Activated CD8-positive, alpha-beta memory T cell treated with anti-CD3 and anti-CD28 coated beads for 4 hours (primary cell): ENCODE results near the gene GRIK1.
A peak's percentile ranks its signal among the peaks of the same experiment; 100 is the strongest.

ENCODE experiments used
- DNase-seq, 2 donors: peaks; one replicate each; pipeline ENCODE4 v3.0.0-alpha.2; 2020; ENCODE audit warnings: low read depth in 2 of 2

GRIK1 gene

DNA sequence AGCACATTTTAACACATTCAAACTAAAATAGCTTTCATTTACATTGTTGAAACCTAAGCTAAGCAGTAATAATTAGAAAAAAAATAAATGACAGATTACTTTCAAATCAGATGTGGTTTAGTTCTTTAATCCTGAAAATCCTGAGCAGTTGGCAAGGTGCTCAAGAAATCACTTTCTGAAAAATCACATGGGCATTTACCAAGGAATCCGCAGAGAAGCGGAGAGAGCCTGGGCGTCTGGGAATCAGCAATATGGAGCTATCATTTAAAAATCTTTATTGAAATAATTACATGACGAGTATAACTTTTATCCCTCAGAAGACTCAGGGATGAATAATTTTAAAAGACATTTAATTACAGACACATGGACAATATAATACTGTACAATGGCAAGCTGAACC lies 30.2 kb downstream of the GRIK1 start:
- no peak for DNase-seq

DNA sequence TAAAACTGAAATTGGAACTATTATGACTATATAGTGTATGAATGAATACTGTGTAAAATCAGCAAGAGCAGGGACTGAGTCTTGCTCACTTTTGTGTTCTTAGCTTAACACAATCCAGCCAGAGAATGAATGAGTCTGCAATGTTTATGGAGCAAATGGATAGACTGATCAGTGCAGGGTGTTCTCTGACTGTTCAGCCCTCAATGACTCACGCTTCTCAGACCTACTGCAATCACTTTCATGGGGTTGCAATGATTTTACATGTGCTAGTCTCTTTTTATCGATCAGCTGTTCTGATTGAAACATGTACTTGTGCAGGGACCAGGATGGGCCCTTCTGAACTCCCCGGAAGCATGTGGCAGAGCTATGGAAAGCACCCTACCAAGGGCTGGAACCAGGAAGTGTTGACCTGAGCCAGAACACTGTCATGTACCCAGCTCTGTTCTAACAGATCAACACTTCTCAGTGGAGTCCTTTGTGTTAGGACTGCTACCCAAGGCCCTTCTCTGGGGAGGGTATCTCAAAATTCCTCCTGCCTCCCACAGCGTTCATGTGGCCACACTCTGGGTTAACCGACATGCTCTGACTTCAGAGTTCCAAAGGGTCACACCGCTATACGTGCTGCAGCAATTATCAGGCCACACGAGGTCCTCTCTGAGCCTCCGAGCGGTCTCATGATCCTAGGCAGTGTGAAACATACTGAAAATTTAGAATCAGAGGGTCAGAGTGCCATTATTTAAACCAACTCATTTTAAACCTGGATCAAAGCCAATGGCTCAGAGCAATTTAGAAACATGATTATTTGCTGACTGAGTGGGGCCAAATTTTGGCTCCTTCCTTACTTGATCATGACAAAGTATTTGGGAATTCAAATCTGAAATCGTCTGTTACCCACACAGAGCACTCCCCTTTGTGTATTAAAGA lies 35.2 kb downstream of the GRIK1 start:
- DNase-seq, result no peak

DNA sequence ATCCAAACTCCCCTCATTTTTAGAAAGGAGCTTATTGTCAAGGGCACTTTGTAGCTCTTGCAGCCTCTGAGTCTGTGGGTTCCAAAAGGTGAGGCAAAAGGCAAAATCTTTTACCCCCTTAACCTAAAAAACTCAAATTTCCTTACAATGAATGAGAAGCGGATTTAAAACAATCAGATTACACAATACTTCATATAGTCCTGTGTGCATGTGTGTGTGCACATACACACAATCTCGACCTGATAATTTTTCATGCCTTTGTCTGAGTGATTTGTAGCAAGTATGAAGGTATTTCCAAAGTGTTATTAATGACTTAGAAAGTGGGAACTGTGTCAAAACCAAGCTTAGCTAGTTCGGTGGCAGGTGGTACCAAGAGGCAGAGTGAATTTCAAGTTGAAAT lies 42.9 kb downstream of the GRIK1 start:
- no peak for DNase-seq

DNA sequence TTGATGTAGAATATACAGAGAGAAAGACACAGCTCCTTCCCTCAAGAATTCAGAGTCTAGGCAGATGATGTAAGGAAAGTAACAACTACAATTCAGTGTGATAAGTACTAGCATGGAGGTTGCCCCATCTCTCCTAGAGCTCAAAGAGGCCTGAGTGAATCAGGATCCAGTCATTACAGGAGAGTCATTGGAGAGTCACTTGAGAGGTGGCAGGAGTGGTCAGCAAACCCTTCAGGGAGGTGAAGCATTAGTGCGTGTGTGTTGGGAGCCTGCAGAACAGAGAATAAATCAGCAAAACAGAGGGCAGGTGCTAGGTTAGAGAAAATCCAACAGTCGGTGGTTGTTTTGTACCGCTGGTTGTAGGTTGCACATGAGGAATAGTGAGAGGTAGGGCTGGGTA lies 46.1 kb downstream of the GRIK1 start:
- DNase-seq, result no peak

DNA sequence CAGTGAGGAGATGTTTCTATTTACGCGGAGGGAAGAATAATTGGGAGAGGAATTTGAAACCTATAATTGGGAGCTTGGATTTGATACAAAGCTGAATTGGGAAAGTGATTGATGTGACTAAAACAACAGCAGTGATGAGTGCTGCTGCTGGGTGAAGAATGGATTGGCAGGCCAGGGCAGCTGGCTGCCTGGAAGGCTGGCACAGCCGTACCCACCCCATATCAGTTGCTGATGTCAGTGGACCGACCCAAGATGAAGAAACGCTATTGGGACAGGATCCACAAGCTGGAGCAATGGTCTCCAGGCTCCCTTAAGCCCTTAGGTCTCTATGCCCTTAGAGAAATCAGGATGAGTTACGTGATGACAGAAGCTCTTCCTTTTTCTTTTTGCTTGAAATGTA lies 47.4 kb downstream of the GRIK1 start:
- DNase-seq, result no peak

DNA sequence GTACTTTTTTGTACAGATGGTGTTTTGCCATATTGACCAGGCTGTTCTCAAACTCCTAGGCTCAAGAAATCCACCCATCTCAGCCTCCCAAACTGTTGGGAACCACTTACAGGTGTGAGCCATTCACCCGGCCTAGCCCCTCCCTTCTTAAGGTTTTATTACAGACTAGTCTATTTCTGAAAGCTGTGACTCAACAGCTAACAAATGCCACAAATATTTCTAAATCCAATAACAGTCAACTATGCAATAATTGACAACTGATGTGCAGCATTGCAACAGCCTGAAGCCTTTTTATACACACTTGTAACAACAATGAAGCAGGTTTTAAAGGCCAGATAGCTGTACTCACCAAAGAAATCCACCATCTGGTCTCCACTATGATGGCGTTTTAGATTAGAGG lies 51.4 kb downstream of the GRIK1 start:
- DNase-seq, result no peak

DNA sequence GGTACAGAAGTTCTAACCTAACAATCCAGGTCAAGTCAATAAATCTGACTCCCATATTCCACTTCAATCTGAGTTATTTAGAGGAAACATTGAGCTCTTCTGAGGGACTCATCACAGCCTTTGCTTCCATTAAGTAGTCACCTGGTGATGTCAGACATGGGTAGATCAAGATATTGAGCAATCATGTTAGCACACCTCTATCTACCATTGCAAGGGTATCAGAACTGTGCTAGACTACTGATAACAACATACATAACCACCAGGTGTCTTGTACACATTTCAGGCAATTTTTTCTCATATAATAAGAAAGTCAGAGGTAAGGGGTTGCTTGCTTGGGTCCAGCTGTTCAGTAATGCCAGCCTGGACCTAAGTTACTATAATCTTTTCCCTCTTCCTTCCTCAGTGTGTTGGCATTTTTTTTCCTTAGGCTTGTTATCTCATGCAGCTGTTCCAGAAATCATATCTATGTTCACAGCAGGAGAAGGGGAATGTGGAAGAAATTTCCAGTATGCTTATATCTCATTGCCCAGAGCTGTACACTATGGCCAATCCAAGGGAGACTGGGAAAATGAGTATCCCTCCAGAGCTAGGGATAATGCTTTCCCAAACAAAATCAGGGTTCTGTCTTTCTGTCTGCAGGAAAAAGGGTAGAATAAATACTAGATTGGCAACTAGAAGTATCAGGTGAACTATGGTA lies 52.3 kb downstream of the GRIK1 start:
- no peak for DNase-seq

DNA sequence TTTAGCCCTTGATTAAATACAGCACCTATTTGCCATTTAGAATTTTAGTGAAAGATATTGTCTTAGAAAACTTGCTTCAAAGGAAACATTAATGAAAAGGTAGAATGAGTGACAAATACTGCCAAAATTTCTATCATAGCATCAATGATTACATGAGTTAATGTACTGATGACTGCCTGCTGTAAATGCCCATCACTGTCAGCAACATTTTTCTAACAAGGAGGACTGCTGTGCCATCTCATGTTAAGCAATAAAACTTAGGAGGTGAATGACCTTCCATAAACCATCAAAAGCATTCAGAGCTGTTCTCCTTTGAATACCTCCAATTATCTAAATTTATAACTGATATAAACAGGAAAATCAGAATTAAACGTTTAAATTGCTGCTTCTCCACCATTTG lies 54.3 kb downstream of the GRIK1 start:
- DNase-seq, result no peak

DNA sequence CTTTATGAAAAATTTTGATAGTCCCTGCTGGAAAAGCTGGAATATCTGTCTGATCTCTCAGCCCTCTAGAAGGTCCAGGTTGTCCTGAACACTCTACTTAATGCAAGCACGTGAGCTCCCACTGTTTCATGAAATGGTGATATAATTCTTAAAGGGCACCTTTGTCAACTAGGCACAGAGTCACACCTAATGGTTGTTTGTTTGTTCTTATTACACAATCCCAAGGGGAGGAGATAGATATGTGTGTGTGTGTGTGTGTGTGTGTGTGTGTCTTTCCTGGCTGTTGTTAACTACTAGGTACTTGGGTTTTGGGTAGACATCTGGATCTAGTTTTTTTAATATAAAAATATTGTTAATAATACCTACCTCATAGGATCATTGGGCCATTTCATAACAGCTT lies 63.9 kb downstream of the GRIK1 start:
- no peak for DNase-seq

DNA sequence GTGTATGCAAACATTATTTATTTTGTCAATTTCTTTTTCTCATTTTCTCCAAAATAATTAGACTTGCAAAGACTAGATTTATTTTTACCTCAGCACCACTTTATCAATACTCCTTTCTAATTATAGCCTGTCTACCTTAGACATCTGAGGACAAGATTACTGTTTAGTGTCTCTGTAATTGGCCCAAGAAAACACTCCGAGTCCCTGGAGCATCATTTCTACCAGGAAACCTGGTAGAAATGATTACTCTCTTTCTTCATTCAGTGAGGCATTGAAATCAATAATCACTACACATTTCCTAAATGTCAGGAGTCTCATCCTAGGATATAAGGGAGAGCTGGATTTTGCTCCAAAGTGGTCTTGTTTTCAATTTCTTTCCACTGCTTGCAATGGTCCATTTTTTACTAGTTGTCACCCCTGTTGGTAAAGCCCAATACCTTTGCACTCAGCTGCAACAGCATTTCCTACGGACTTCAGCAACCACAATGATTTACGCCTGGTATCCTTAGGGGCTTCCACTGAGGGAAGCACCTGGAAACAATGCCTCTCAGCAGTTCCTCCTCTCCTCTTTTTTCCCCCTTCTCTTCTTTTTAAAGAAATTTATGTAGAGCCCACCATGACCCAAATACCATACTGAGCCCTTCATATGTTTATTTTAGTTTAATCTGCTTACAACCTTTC lies 64.6 kb downstream of the GRIK1 start:
- no peak for DNase-seq

DNA sequence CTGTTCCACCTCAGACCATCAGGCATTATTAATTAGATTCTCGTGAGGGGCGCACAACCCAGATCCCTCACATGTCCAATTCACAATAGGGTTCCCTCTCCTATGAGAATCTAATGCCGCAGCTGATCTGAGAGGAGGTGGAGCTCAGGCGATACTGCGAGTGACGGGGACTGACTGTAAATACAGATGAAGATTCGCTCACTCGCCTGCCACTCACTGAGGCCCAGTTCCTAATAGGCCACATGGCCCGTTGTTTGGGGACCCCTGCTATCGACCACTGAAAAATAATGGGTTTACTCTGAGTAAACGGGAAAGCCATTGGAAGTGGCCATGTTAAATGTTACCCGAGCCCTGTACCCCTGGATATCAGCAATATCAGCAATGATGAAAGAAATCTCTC lies 65.9 kb downstream of the GRIK1 start:
- no peak for DNase-seq

DNA sequence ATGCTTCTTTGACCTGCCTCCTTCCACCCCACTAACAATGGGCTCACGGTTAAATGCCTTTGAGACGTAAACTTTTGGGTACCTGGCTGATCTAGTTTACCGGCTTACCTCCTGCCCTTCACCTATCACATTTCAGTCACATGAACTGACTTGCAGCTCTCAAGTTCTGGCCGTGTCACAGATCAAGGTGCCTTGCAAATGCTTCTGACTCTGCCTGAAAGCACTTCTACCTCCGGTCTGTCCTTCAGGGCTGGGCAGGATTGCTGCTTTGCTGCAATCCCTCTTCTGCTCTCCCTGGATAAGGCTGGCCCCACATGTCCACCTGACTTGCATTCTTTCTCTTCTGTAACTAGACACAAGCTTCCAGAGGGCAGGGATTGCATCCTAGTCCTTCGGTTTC lies 69.0 kb downstream of the GRIK1 start:
- no peak for DNase-seq

DNA sequence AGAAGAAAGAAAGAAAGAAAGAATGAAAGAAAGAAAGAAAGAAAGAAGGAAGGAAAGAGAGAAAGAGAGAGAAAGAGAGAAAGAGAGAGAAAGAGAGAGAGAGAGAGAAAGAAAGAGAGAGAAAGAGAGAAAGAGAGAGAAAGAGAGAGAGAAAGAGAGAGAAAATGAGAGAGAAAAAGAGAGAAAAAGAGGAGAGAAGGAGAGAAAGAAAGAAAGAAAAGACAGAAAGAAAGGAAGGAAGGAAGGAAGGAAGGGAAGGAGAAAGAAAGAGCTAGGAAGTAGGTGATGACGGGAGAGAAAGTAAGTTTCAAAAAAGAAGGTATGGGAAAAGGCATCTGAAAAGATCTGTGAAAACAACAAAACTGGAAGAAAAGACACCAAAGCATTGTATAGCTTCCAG lies 72.0 kb downstream of the GRIK1 start:
- DNase-seq, result no peak

DNA sequence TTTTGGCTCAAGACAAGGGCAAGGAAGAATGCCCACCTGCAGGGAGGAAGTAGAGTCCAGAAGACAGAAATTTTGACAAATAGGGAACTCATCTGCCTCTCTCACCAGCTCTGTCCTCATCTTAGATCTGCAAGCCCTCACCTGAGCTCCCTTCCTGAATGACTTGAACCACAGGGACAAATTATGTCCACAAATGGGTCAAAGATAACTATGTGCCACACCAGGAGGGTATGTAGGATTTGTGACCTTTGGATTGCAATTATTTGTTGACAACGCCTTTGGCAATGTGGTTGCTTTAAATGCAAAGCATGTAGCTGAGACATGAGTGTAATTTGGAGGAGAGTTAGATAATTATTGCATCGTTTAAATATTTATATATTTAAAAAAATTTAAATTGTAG lies 79.5 kb downstream of the GRIK1 start:
- DNase-seq, result no peak

DNA sequence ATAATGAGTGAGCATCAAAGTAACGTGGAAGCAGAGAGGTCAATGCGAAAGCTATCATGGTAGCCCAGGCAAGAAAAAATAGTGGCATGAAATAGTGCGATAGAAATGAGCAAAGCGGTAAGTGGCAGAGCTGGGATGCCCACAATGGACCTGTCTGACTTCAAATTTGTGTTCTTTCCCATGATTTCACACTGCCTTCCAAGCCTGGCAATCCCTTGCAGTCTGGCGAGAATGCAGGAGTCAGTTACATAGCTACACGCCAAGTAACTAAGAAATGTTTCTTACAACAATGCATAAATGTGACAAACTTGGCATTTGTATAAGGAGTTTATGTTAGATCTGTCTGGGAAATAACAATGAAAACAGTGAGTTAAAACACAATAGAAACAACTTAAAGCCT lies 82.6 kb downstream of the GRIK1 start:
- DNase-seq, result no peak

DNA sequence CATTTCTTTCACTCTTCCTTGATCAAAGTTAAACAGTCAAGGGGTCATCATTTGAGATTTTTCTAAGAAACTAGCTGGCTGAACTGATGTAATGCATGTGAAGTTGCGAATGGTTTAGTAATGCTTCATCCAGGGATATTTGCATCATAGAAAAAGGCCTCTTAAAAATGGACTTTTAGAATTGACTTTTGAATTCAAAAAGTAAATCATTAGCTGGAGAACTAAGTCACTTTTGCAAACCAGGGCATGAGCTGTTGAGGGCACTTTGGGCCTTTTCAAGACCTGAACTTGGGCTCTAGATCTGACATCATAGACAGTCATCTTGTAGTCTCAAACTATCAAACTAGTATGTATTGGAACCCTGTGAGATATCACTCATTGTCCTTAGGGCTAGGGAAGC lies 85.0 kb downstream of the GRIK1 start:
- no peak for DNase-seq

DNA sequence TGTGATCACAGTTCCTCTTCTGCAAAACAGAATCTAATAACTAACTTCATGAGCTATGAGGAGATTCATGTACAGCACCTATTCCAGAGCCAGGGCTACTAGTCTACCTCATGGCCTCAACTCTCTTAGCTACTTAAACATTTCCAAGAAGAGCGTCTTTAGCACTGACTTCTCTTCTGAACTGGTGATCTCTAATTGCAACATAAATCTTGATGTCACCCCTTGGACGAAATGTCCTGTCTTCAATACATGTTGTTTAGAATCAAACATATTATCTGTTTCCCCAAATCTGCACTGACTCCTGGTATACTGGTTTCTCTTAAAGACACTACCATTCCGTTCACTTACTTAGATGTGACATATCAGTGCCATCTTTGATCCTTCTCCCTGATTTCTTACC lies 88.2 kb downstream of the GRIK1 start:
- DNase-seq, result no peak

DNA sequence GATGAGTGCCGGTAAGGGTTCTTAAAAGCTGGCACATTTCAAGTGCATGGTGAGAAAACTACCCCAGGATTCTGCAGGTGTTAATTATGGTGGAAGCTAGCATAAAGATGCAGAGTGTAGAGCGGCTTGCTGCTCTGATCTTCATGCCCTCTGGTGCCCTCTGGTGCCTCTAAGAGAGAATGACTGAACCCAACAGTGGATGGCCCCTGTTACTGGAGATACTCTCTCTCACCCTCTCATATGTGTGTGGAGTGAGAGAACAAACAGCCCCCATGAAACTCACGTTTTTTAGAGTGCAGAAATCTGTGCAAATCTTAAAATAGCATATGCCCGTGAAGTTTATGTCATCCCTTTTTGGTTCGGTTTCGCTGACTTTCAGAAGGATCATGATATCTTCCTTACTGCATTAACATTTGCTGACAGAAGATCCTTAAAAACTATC lies 90.0 kb downstream of the GRIK1 start:
- DNase-seq, result peak in 1 of 2 donors; percentile 5

DNA sequence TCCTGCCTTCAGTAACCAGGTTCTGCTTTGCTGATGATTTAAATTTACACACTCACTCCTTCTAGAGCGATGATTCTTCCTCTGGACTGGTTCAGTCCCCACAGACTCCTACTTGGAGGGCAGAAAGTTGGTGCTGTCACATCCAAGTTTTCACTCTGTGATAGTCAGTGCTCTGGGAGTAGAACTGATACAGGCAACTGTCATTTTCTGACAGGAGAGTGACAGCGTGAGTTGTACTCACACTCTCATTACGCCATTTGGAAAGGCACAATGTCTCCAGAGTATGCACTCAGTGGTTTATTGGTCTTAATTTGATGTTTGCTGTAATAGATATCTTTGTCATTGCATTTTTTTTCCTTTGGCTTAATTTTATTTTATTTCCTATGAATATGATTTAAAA lies 96.0 kb downstream of the GRIK1 start:
- no peak for DNase-seq

DNA sequence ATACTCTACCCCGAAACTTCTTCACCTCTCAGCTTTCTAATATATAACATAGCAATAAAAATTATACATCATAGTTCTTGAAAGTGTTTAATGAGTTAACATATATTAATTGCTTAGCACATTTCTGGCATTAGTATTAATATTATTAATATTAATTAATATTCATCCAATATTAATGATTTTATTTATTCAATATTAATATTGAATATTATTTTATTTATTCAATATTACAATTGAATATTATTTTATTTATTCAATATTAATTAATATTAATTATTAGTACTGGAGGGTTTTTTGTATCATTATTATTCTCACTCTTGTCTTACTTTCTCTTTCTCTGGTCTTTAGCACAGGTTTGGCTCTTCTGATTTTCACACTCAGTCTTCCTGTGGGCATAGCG lies 105.2 kb downstream of the GRIK1 start:
- DNase-seq, result no peak

DNA sequence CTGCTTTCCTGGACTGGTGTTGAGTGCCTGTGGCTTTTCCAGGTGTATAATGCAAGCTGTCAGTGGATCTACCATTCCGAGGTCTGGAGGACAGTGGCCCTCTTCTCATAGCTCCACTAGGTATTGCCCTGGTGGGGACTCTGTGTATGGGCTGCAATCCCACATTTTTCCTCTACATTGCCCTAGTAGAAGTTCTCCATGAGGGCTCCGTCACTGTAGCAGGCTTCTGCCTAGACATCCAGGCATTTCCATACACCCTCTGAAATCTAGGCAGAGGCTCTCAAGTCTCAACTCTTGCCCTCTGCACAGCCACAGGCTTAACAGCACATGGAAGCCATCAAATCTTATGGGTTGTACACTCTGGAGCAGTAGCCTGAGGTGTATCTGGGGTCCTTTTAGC lies 107.6 kb downstream of the GRIK1 start:
- DNase-seq, result no peak

DNA sequence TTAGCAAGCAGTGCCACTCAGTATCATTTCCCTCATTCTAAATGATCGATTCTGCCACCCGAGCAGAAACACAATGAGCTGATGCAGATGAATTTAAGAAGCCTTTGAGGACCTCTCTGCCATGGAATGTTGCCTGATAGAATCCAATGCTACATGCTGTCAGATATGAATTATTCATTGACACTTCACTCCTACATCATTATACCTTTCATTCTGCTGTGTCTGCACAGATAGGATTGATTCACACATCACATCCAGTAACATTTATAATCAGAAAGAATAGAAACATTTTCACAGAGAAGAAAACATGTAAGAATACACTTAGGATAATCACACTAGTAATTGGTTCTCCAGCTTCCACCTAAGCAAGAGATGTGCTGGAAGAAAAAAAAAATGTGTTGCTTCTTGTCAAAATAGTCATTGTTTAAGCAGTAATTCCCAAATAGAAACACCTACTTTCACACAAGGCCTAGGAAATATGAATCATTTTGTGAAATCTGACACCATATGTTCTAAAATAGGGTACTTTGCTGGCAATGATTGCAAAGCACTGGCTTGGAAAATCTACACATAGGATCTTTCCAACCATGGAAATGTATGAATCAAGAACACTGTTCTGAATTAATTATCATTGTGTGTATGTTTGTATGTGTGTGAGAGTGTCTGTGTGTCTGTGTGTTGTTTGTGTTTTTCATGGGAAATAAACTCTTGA lies 110.1 kb downstream of the GRIK1 start:
- DNase-seq, result no peak
